Stimulated activated naive CD8-positive, alpha-beta T cell treated with anti-CD3 and anti-CD28 coated beads, Interleukin-15, amount 100 ng/mL, for 72 hours (primary cell): ENCODE measurements around the gene SASH1.

ENCODE experiments used
- ATAC-seq: fragments of 150-1000 bp; cut with Tn5 transposase; 2 replicates; pipeline ENCODE4 v1.10.0; 2021; ENCODE audit warnings: mild to moderate bottlenecking, moderate library complexity
- DNase-seq, 2 donors: peaks; one replicate each; pipeline ENCODE4 v3.0.0; 2021 to 2022
- H3K27ac Mint-ChIP-seq, 2 donors: one replicate each; pipeline ENCODE4 v1.8.0; 2022; ENCODE audit warnings: mild to moderate bottlenecking in 2 of 2, mixed read lengths in 2 of 2, moderate library complexity in 2 of 2
- H3K27me3 Mint-ChIP-seq: one replicate; pipeline ENCODE4 v1.8.0; 2022; ENCODE audit warnings: mixed read lengths
- H3K4me1 Mint-ChIP-seq: one replicate; pipeline ENCODE4 v1.8.0; 2022; ENCODE audit warnings: mild to moderate bottlenecking, mixed read lengths
- H3K4me3 Mint-ChIP-seq, 2 donors: one replicate each; pipeline ENCODE4 v1.8.0; 2022; ENCODE audit warnings: mild to moderate bottlenecking in 2 of 2, mixed read lengths in 2 of 2, moderate library complexity in 1 of 2
- H3K9me3 Mint-ChIP-seq, 2 donors: one replicate each; pipeline ENCODE4 v1.8.0; 2022; ENCODE audit warnings: mixed read lengths in 2 of 2

The SASH1 gene

DNA sequence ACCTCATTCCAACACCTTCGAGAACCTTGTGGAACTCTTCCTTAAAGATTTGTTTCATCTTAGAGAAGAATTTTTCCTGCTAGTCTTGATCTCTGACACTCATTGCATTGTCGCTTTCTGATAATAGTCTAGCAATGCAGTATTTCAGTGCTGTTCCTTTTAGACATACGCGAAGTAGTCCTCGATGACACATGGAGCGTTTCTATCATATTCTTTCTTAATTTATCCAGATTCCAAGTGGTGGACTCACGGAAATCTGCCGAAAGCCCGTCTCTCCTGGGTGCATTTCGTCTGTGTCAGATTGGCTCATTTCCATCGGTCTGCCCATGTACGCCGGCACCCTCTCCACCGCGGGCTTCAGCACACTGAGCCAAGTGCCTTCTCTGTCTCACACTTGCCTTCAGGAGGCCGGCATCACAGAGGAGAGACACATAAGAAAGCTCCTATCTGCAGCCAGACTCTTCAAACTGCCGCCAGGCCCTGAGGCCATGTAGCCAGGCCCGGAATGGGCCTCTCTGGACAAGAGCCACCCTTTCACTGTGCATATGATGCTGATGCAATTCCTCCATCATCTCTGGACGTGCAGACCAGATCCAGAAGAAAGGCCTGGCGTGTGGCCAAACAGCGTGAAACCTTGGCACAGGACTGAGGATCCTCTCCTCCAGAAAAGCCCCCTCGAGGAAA is 205.6 kb downstream of the SASH1 start:
- ATAC-seq = no peak
- Mint-ChIP-seq H3K9me3 (peaks cover 1% of the 10 kb centered on the region in 2 donors), H3K27ac (no peak overlapping the region), H3K27me3 (peaks cover 5% of the 10 kb centered on the region), H3K4me3 (no peak overlapping the region), H3K4me1 (no peaks in the 10 kb centered on the region)
- DNase-seq = no peak

DNA sequence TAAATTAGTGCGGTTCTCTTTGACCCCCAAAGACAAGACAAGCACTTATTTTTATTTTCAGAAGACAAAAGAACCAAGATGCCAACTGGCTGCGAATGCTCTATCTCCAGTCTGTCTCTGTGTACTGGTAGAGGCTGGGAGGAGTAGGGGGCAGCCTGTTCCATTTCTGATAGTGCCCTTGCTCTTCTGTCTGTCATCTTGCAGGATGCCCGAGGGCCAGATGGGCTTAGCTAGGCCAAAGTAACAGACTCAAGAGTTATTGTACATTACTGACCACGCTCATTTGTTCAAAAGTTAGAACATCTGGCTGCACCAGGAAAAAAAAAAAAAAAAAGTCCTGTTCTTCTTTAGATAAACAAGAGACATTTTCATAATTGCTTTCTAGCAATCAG is 206.1 kb downstream of the SASH1 start:
- ATAC-seq = no peak

GRCh38 chr6:148550569-148550968 is 207.9 kb downstream of the SASH1 start:
- H3K27me3 Mint-ChIP-seq = peaks cover 12% of the 10 kb centered on the region
- H3K4me1 Mint-ChIP-seq = no peaks in the 10 kb centered on the region
- ATAC-seq (no peak), DNase-seq (no peak)
- peaks cover 9% of the 10 kb centered on the region in 2 donors for H3K9me3 Mint-ChIP-seq
- H3K4me3 Mint-ChIP-seq = no peak overlapping the region
- no peak overlapping the region for H3K27ac Mint-ChIP-seq

More for the DNA sequence above, 206.1 kb downstream of the SASH1 start:
- H3K27ac Mint-ChIP-seq = no peak overlapping the region
- peaks cover 10% of the 10 kb centered on the region for H3K27me3 Mint-ChIP-seq
- H3K9me3 Mint-ChIP-seq = peaks cover 7% of the 10 kb centered on the region in 2 donors
- DNase-seq = no peak
- no peaks in the 10 kb centered on the region for H3K4me1 Mint-ChIP-seq
- no peak overlapping the region for H3K4me3 Mint-ChIP-seq

DNA sequence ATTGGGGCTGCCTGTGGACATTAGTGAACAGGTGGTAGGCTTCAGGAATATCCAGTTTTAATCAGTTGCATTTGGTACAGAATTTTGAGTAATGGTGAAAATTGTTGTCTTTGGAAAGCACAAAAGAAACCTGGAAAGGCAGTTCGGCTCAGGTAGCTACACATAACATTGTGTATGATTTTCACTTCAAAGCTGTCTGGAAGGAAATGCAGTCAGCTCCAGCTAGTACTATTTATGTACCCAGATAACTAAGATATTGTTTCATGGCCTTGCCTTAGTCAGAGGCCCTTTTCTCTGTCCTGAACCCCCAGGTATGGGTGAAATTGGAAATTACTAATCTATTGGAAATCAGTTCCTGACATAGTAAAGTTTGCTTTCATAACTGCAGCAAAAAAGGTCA is 208.6 kb downstream of the SASH1 start:
- no peak overlapping the region for H3K27ac Mint-ChIP-seq
- H3K4me1 Mint-ChIP-seq = no peaks in the 10 kb centered on the region
- ATAC-seq (no peak), DNase-seq (no peak)
- H3K4me3 Mint-ChIP-seq = no peak overlapping the region
- peaks cover 16% of the 10 kb centered on the region for H3K27me3 Mint-ChIP-seq
- peaks cover 9 to 11% of the 10 kb centered on the region in 2 donors for H3K9me3 Mint-ChIP-seq

DNA sequence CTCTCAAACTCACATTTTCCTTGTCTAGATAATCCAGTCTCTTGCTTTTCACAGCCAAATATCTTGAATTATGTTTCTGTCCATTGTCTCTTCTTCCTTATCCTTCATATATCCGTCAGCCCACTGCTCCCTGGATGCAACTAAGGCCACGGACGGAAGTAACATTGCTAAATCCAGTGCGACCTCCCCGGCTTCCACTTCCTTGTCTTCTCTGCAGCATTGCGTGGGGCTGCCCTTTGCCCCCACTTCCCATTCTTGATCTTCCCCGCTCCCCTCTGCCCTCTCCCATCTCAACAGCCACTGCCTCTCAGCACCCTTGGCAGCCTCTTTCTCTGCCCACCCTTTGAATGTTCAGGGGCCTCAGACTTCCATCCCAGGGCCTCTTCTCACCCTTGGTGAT is 213.8 kb downstream of the SASH1 start:
- DNase-seq = no peak
- no peak overlapping the region for H3K27ac Mint-ChIP-seq
- H3K9me3 Mint-ChIP-seq = peaks cover 9 to 15% of the 10 kb centered on the region in 2 donors
- peaks cover 31% of the 10 kb centered on the region for H3K27me3 Mint-ChIP-seq
- peaks cover 13% of the 10 kb centered on the region for H3K4me1 Mint-ChIP-seq
- no peak overlapping the region for H3K4me3 Mint-ChIP-seq
- no peak for ATAC-seq

GRCh38 chr6:148557796-148558321 is 215.2 kb downstream of the SASH1 start:
- Mint-ChIP-seq H3K4me3 (no peak overlapping the region), H3K27me3 (peaks cover 39% of the 10 kb centered on the region), H3K27ac (no peak overlapping the region), H3K4me1 (peaks cover 13% of the 10 kb centered on the region), H3K9me3 (peaks cover 9 to 15% of the 10 kb centered on the region in 2 donors)
- DNase-seq (peak in 1 of 2 donors; percentile 21), ATAC-seq (peak; percentile 61)

DNA sequence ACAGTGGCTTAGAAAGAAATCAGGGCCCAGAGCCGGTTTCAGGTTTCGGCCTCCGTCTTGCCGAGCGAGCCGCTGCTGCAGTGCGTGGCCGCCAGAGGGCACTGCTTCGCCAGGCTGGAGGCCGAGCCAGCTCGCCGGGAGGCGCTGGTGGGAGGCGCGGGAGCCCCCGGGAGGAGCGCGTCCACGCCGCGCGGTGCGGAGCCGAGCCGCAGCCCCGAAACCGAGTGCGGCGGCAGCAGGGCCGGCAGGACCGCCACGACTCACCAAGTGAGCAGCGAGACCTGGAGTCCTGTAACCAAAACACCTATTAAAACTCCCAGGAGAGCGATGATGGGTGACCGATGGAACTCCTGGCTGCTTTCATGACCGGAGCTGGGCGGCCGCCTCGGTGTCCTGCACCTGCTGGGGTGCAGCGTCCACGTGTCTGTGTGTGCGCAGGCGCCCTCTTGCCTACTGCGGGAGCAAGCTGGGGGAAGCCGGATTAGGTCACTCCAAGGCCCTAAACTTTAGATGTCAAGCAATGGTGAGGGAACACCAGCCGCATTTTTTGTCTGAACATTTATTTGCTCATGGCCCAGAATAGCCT is 217.3 kb downstream of the SASH1 start:
- no peak overlapping the region for H3K27ac Mint-ChIP-seq
- DNase-seq (peak; percentile 64 to 69), ATAC-seq (peak; percentile 66)
- H3K4me1 Mint-ChIP-seq = peaks cover 13% of the 10 kb centered on the region
- peaks cover 0 to 6% of the 10 kb centered on the region in 2 donors for H3K9me3 Mint-ChIP-seq
- H3K4me3 Mint-ChIP-seq = no peak overlapping the region
- peaks cover 38% of the 10 kb centered on the region for H3K27me3 Mint-ChIP-seq

DNA sequence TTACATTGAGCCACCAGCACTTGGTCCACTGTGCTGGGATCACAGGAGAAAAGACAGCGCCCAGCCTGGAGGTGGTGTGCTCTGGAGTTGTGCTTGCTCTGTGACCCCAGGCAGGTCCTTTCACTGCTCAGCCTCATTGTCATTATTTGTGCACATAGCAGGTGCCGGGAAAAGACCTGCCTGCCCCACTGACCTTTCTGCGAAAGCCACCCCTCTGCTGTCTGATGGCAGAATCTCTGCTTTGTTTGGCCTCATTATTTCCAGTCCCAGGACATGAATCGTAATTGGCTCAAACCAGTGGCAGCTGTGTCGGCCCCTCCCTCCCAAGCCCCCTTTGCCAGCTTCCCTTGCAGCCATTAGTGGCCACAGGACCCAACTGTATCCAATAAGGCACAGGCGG is 219.0 kb downstream of the SASH1 start:
- H3K27me3 Mint-ChIP-seq = peaks cover 38% of the 10 kb centered on the region
- peaks cover 22% of the 10 kb centered on the region for H3K4me1 Mint-ChIP-seq
- H3K27ac Mint-ChIP-seq = no peak overlapping the region
- no peak for ATAC-seq
- no peak overlapping the region for H3K4me3 Mint-ChIP-seq
- H3K9me3 Mint-ChIP-seq = no peaks in the 10 kb centered on the region
- DNase-seq = no peak

DNA sequence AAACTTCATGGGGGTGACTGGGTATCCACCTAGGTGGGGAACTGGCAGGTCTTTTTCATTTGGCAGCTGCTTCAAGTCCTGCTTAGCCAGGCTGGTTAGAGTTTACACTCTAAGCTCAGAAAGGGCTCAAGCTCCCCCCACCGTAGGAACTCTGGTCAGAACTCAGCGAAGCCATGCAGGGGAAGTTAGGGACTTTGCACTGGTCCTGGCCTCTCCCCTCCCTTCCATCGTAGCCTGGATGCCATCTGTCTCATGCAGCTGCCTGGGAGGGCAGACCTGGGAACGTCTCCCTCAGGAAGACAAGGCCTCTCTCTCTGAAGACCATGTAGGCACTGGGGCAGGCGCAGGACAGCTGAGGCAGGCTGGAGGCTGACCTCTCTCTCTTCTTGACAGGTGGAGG is 220.4 kb downstream of the SASH1 start:
- Mint-ChIP-seq H3K27me3 (peaks cover 35% of the 10 kb centered on the region), H3K9me3 (no peaks in the 10 kb centered on the region), H3K4me3 (no peak overlapping the region), H3K27ac (no peak overlapping the region), H3K4me1 (peaks cover 21% of the 10 kb centered on the region)
- ATAC-seq = no peak
- no peak for DNase-seq

DNA sequence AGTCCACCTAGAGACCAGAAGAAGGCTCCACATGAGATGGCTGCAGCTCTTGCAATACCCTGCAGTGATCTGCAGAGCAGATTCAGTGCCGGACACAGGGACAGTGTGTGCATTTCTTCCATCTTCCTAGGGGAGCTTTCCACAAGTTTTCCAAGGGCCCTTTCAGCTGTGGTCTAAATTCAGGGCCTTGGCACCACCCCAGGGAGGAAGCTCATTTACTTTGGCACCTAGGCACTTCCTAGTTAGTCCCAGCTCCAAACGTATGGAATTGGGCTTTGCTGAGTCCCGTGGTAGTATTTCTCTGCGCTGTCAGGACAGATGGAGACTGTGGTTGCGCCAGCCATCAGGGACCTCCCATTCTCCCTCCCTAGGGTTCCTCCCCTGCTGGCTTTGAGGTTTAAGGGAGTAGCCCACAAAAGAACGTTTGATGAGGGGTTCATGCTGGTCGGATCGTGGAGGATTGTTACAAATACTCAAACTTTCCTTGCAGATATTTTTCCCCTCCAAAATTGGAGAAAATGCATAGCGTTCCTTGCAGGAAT is 221.9 kb downstream of the SASH1 start:
- no peaks in the 10 kb centered on the region for H3K9me3 Mint-ChIP-seq
- ATAC-seq (no peak), DNase-seq (no peak)
- peaks cover 20% of the 10 kb centered on the region for H3K4me1 Mint-ChIP-seq
- H3K27me3 Mint-ChIP-seq = peaks cover 38% of the 10 kb centered on the region
- H3K4me3 Mint-ChIP-seq = no peak overlapping the region
- H3K27ac Mint-ChIP-seq = no peak overlapping the region

DNA sequence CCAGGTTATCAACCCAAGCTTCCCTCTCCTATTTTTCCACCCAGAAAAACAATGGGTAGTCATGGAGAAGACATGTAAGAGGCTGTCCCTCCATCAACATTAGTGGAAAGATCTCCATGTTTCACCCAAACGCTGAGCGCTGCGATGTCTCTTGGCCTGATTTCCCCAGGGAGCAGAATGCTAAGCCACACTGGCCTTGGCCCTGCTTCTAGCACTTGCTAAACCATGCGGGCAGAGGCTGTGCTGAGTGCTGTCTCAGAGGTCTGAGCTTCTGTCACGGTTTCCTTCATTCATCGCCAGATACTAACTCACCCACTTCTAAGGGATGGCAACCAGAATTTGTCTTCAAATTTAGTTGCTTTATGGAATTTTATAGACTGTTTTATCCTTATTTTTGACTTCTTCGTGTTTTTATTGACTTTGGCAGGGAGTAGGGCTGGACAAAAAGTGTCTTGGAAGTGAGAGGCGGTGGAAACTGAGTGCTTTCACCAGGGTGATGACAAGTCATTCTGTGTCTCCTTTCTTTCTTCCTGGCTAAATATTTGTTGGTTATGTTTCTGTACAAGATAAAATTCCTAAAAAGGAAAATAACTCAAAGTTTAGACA is 222.8 kb downstream of the SASH1 start:
- H3K27me3 Mint-ChIP-seq = peaks cover 45% of the 10 kb centered on the region
- peaks cover 16% of the 10 kb centered on the region for H3K4me1 Mint-ChIP-seq
- H3K27ac Mint-ChIP-seq = no peak overlapping the region
- H3K4me3 Mint-ChIP-seq = no peak overlapping the region
- no peak for ATAC-seq
- no peak for DNase-seq
- H3K9me3 Mint-ChIP-seq = no peaks in the 10 kb centered on the region

- Mint-ChIP-seq H3K9me3 (no peaks in the 10 kb centered on the region), H3K27ac (peak overlapping the region in 1 of 2 donors; percentile 19), H3K27me3 (peaks cover 52% of the 10 kb centered on the region), H3K4me1 (peaks cover 16% of the 10 kb centered on the region), H3K4me3 (no peak overlapping the region)
- ATAC-seq = peak; percentile 42
- DNase-seq = no peak
Measured at GRCh38 chr6:148565930-148566663, 223.5 kb downstream of the SASH1 start.

DNA sequence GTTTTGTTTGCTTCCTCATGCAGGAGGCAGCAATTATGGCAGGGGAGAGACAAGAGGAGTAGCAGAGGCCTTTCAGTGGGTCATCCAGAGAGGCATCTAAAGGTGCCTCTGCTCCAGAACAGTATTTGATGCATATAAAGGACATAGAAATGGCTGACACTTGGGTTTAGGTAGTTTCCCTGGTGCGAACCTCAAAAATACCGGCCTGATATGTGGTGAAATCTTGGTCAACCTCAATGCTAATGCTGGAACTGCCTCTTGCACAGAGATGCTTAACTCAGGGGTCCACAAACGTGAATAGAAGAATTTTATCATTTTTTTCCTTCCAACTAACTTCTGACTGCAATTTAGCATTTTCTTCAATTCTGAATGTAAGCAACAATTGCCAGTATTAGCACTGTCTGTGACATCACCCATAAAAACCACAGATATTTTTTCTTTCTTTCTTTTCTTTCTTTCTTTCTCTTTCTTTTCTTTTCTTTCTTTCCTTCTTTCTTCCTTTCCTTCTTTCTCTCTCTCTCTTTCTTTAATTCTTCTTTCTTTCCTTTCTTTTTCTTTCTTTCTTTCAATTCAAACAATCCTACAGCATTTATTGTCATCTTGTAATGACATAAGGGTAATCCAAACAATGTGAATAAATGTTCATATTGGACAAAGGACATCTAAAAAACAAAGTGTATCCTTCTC is 224.2 kb downstream of the SASH1 start:
- H3K27ac Mint-ChIP-seq = no peak overlapping the region
- no peak overlapping the region for H3K4me3 Mint-ChIP-seq
- DNase-seq (peak in 1 of 2 donors; percentile 14), ATAC-seq (peak; percentile 57)
- H3K9me3 Mint-ChIP-seq = no peaks in the 10 kb centered on the region
- peaks cover 59% of the 10 kb centered on the region for H3K27me3 Mint-ChIP-seq
- peaks cover 16% of the 10 kb centered on the region for H3K4me1 Mint-ChIP-seq

DNA sequence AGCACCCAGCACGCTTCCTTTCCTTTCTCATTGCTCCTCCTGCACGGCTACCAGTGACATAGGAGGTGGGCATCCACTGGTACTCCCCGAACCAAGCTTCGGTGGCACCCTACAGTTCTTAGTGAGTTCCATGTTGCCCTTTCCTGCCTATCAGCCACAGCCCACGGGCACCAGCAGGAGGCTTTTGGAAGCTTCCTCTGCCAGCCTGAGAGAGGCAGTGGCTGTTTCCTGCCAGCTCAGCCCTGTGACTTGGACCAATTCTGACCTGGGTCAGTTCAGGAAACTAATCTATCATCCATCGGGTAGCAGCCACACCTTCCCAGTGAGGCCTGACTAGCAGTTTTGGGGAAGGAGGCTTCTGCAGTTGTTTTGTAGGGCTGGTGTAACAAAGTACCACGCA is 227.8 kb downstream of the SASH1 start:
- ATAC-seq (no peak), DNase-seq (no peak)
- H3K4me3 Mint-ChIP-seq = no peak overlapping the region
- H3K27ac Mint-ChIP-seq = no peak overlapping the region
- H3K9me3 Mint-ChIP-seq = no peaks in the 10 kb centered on the region
- peaks cover 16% of the 10 kb centered on the region for H3K4me1 Mint-ChIP-seq
- peaks cover 42% of the 10 kb centered on the region for H3K27me3 Mint-ChIP-seq
